GM19438 (cell line): ENCODE results near the gene TRAF2.

Source experiments
- ATAC-seq: cut with Tn5 transposase; IDR thresholded peaks from one replicate; pipeline ENCODE4 v1.9.1; 2021; ENCODE audit warnings: low read depth; ENCODE audit not compliant: unreplicated experiment

The TRAF2 gene

GRCh38 chr9:136847088-136847825, 39.1 kb upstream of the TRAF2 start:
- no peak for ATAC-seq

- ATAC-seq, result no peak
Measured at GRCh38 chr9:136847826-136848392, 38.4 kb upstream of the TRAF2 start.

GRCh38 chr9:136848393-136849037, 37.8 kb upstream of the TRAF2 start:
- peak; percentile 3 for ATAC-seq

GRCh38 chr9:136849038-136849959, 37.0 kb upstream of the TRAF2 start, which contains the start of gene PHPT1:
TSS of gene PHPT1 (plus strand) at chr9:136849409. CDS start at chr9:136849431, 22 bp downstream.
- peak; percentile 74 for ATAC-seq

- no peak for ATAC-seq
Measured at GRCh38 chr9:136849960-136850865, 36.1 kb upstream of the TRAF2 start.

GRCh38 chr9:136850866-136851775, 35.2 kb upstream of the TRAF2 start:
- ATAC-seq, result no peak

GRCh38 chr9:136851941-136852663, 34.2 kb upstream of the TRAF2 start, which contains the start of gene MAMDC4:
TSS of gene MAMDC4 (plus strand) at chr9:136852346. CDS start at chr9:136852417, 71 bp downstream.
- ATAC-seq, result no peak

- ATAC-seq, result no peak
Measured at GRCh38 chr9:136852664-136853595, 33.4 kb upstream of the TRAF2 start.

- no peak for ATAC-seq
Measured at GRCh38 chr9:136853596-136854112, 32.7 kb upstream of the TRAF2 start.

GRCh38 chr9:136854113-136854841, 32.0 kb upstream of the TRAF2 start:
- ATAC-seq, result no peak

- ATAC-seq, result no peak
Measured at GRCh38 chr9:136854842-136855460, 31.4 kb upstream of the TRAF2 start.

GRCh38 chr9:136855461-136856078, 30.7 kb upstream of the TRAF2 start:
- ATAC-seq, result no peak

GRCh38 chr9:136856079-136856476, 30.2 kb upstream of the TRAF2 start:
- ATAC-seq, result no peak

GRCh38 chr9:136856541-136857141, 29.7 kb upstream of the TRAF2 start:
- no peak for ATAC-seq

GRCh38 chr9:136857166-136857565, 29.1 kb upstream of the TRAF2 start:
- ATAC-seq, result no peak
